Panc1 (cell line): ENCODE data around the gene TM9SF3. TPM values are rescaled to one million over a fixed set of nuclear protein-coding genes. Genes with fewer than 3 reads are reported as not detected.

Source experiments
- ATAC-seq: fragments of 200-7000 bp; cut with Tn5 transposase; 2 replicates; pipeline ENCODE4 v1.9.1; 2020; ENCODE audit warnings: mild to moderate bottlenecking, moderate library complexity
- BruUV-seq: library from RNA; stranded (reverse); fragments of 400-500 nt; replicated peaks from 2 replicates; lab custom pipeline; 2021; lab: Mats Ljungman, UMichigan
- CTCF ChIA-PET: fragments of 300-600 bp; sonication (Branson Sonifier 250); formaldehyde crosslinking; loops from one replicate; lab custom pipeline; 2022; ENCODE audit warnings: antibody characterized with exemption; lab: Charles Lee
- POLR2A ChIA-PET: fragments of 300-600 bp; sonication (Branson Sonifier 250); formaldehyde crosslinking; loops from one replicate; lab custom pipeline; 2022; ENCODE audit warnings: antibody characterized with exemption; lab: Charles Lee
- DNase-seq: peaks from one replicate; pipeline ENCODE4 v3.0.0-alpha.2; 2010; ENCODE audit warnings: low read depth, low spot score
- H3K27ac ChIP-seq: 2 replicates; pipeline ENCODE4 v1.5.1; 2011; ENCODE audit warnings: mild to moderate bottlenecking, low read length, inconsistent platforms
- H3K27me3 ChIP-seq: fragments of 200-500 bp; sonication (Bioruptor generic); 2 replicates; pipeline ENCODE4 v1.6.0; 2014; ENCODE audit warnings: low read length, inconsistent platforms; ENCODE audit not compliant: control insufficient read depth, insufficient read depth
- H3K36me3 ChIP-seq: fragments of 200-500 bp; sonication (Bioruptor generic); 2 replicates; pipeline ENCODE4 v1.5.1; 2014; ENCODE audit warnings: inconsistent platforms, mild to moderate bottlenecking, low read length, moderate library complexity; ENCODE audit not compliant: control insufficient read depth, insufficient read depth
- H3K4me1 ChIP-seq: 2 replicates; pipeline ENCODE4 v1.5.1; 2011; ENCODE audit warnings: inconsistent platforms, mild to moderate bottlenecking, low read length, moderate library complexity; ENCODE audit not compliant: control insufficient read depth, insufficient read depth
- H3K4me3 ChIP-seq, 2 experiments: 2 replicates each; pipeline ENCODE4 v1.5.1; 2011 to 2012; ENCODE audit warnings: low read depth in 2 of 2, low read length in 2 of 2, mild to moderate bottlenecking in 2 of 2, inconsistent platforms in 1 of 2, moderate library complexity in 1 of 2
- H3K9me3 ChIP-seq: fragments of 200-500 bp; sonication (Bioruptor generic); 2 replicates; pipeline ENCODE4 v1.5.1; 2014; ENCODE audit warnings: low read depth, mild to moderate bottlenecking, inconsistent platforms, low read length, moderate library complexity; ENCODE audit not compliant: control insufficient read depth, insufficient read depth
- CTCF ChIP-seq: fragments of 450-650 bp; IDR thresholded peaks from 2 replicates; pipeline ENCODE4 v1.5.1; 2017; ENCODE audit warnings: mild to moderate bottlenecking
- POLR2AphosphoS5 ChIP-seq: IDR thresholded peaks from 2 replicates; pipeline ENCODE4 v1.6.1; 2012; ENCODE audit warnings: mild to moderate bottlenecking, low read depth, low read length, moderate library complexity
- REST ChIP-seq, 2 experiments: IDR thresholded peaks; 2 replicates each; pipeline ENCODE4 v1.6.1; 2011 to 2012; ENCODE audit warnings: low read depth in 2 of 2, control low read depth in 1 of 2, low read length in 1 of 2, mild to moderate bottlenecking in 1 of 2, moderate library complexity in 1 of 2; ENCODE audit not compliant: insufficient read depth in 1 of 2
- SIN3A ChIP-seq: IDR thresholded peaks from 2 replicates; pipeline ENCODE4 v1.6.1; 2012; ENCODE audit warnings: low read depth, mild to moderate bottlenecking, low read length, moderate library complexity, borderline replicate concordance; ENCODE audit not compliant: insufficient read depth
- TCF7L2 ChIP-seq: IDR thresholded peaks from 2 replicates; pipeline ENCODE4 v1.6.1; 2011; ENCODE audit warnings: mild to moderate bottlenecking, low read depth, low read length, inconsistent platforms
- in situ Hi-C: cut with HindIII; loops from 2 replicates; pipeline ENCODE4 v1.10.0; 2016; ENCODE audit warnings: low sequenced_read_pairs, low pct_unique_long_range_greater_than_20kb
- intact Hi-C: fragments of 100-400 bp; cut with micrococcal nuclease; formaldehyde crosslinking; loops from one replicate; pipeline ENCODE4 v1.10.0; 2022; ENCODE audit not compliant: unreplicated experiment
- total RNA-seq: library from RNA; stranded (reverse); gene quantifications from one replicate; pipeline ENCODE4 v1.2.1, GENCODE V29; 2021; ENCODE audit not compliant: unreplicated experiment

TM9SF3 gene
- total RNA-seq, 1 experiment from 2014 or later, result 179 TPM

GRCh38 chr10:96606216-96606615 is 19.4 kb upstream of the TM9SF3 start:
- POLR2A ChIA-PET, result no interaction called here
- Histone ChIP-seq H3K27me3 (peaks cover 11% of the 10 kb centered on the region), H3K36me3 (no peaks in the 10 kb centered on the region), H3K4me1 (no peaks in the 10 kb centered on the region), H3K27ac (no peak overlapping the region), H3K4me3 (no peak overlapping the region), H3K9me3 (no peaks in the 10 kb centered on the region)
- intact Hi-C loops (no loop called here), in situ Hi-C loops (no loop called here)
- no peak for ATAC-seq
- CTCF ChIA-PET, result no interaction called here
- DNase-seq, result no peak
- BruUV-seq, result no TSS peak
- no peak for TF ChIP-seq POLR2AphosphoS5
- no peak for TF ChIP-seq SIN3A
- no peak for TF ChIP-seq CTCF
- no peak for TF ChIP-seq TCF7L2
- TF ChIP-seq REST (IDR thresholded peaks at IDR 0.05; ENCODE audit: insufficient read depth in 1 of 2, low read depth in 2 of 2, low read length in 1 of 2), result no peak

- H3K4me3 ChIP-seq, result no peak overlapping the region
- ATAC-seq, result no peak
- H3K4me1 ChIP-seq, result no peaks in the 10 kb centered on the region
- H3K27ac ChIP-seq, result no peak overlapping the region
- no peak for DNase-seq
- H3K27me3 ChIP-seq, result peaks cover 2% of the 10 kb centered on the region; the same call in 1 of the 2 replicates
- CTCF ChIA-PET, result no interaction called here
- intact Hi-C loops, result no loop called here
- TF ChIP-seq TCF7L2, result no peak
- H3K36me3 ChIP-seq, result no peaks in the 10 kb centered on the region
- in situ Hi-C loops, result no loop called here
- BruUV-seq, result no TSS peak
- no peaks in the 10 kb centered on the region for H3K9me3 ChIP-seq
- POLR2A ChIA-PET, result no interaction called here
Measured at GRCh38 chr10:96600337-96600736, 13.5 kb upstream of the TM9SF3 start.

GRCh38 chr10:96598846-96599245 is 12.0 kb upstream of the TM9SF3 start:
- Histone ChIP-seq H3K4me1 (no peaks in the 10 kb centered on the region), H3K9me3 (0 out of 2 replicates have a peak, but pooled peaks cover 4% of the 10 kb centered on the region), H3K4me3 (no peak overlapping the region), H3K27me3 (peaks cover 2% of the 10 kb centered on the region; the same call in 1 of the 2 replicates), H3K27ac (no peak overlapping the region), H3K36me3 (no peaks in the 10 kb centered on the region)
- ATAC-seq (no peak), DNase-seq (no peak)
- intact Hi-C loops (no loop called here), in situ Hi-C loops (no loop called here)
- BruUV-seq, result no TSS peak
- CTCF ChIA-PET, result no interaction called here
- TF ChIP-seq CTCF, result no peak
- no peak for TF ChIP-seq POLR2AphosphoS5
- no peak for TF ChIP-seq TCF7L2
- no peak for TF ChIP-seq SIN3A
- no peak for TF ChIP-seq REST (IDR thresholded peaks at IDR 0.05; ENCODE audit: insufficient read depth in 1 of 2, low read depth in 2 of 2, low read length in 1 of 2)
- POLR2A ChIA-PET, result no interaction called here
